ENCODE data around the gene COL23A1.

The COL23A1 gene

DNA sequence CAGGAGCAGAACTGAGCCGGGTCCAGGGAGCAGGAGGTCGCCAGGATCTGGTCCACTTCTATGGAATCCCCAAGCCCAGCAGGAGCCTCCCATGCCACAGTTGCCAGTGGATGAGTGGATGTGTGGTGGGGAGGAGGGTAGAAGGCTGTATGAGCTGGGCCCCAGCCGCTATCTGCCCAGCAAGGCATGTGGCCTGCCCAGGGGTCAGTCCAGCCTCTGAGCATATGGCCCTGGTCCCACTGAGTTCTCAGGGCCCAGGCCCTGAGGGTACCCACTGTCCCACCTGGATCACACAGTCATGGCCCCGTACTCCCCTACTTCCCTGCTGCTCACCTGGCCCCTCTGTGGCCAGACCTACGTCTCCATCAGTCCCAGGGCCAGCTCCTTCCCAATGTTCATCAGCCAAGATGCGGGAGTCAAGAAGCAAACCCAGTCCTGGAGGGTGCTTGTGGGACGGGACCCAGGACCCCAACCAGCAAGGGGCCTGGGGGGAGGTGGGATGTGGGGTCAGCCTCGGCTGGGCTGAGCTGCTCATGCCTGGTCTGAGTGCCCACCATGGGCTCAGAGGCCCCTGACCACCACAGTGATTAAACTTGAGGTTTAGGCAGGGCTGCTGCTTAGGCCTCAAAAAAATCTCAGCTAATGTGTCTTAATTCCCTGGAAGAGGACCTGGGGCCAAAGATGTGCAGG is 152.7 kb downstream of the COL23A1 start:
- no peak for DNase-seq (ENCODE audit: low read depth, low spot score)

DNA sequence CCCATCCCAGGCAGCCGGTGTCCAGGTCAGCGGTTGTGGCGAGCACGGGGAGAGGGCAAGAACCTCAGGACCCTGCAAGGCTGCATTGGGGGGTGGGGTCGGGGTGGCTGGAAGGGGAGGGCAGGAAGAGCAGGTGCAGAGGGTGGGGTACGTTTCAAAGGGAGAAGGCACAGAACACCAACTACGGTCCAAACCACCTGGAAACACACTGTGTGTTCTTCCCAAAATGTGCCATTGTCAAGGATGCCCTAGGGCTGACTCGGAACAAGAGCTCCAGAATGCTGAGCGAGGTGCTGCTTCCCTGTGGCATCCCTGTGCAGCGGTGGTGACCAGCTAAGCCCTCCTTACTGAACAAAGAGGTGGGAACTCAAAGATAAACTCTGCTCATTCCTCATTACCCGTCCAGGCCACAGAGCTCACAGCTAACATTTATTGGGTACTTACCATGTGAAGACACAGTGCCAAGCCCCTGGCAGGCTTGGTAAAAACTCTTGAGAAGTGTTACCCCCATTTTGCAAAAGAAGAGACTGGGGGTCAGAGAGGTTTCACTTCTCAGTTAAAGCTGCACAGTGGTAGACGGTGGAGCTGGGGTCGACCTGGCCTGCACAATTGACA is 153.8 kb downstream of the COL23A1 start:
- DNase-seq (ENCODE audit: low read depth, low spot score): no peak

DNA sequence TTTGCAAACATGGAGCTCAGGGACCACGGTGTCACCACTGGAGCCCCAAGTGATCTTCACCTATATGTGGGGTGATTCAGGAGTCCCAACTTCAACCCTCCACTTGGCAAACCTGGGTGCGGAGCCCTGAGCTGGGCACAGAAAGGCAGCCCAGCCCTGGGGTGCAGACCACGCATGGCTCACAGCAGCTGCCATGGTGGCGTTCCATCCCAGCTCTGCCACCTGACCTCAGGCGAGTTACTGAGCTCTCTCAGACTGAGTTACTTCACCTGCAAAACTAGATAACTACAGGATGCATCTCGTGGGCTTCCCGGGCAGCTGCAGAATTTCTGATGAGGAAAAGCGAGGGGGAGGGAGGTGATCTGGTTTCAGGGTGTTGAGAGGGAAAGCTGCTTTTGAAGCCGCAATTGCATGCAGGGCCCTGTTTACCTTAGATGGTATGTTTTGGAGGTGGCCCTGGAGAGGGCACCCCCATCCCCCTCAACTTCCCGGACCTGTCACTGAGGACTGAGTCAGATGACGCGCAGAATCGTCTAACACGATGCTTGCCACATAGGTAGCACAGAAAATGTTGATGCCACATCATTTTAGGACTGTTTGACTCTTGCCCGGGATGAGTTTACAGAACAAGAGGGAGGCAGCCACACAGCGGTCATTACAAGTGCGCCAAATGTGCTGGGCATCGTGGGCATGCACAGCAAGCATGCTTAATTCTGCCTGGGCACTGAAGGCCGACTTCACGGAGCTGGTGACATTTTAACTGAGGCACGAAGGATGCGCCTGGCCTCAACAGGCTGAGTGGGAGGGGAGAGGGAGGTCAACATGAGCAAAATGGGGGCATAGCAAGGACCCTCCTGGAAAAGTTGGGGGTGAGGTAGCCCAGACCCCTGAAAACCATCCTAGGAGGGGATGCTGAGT is 154.6 kb downstream of the COL23A1 start:
- DNase-seq (ENCODE audit: low read depth, low spot score): no peak

DNA sequence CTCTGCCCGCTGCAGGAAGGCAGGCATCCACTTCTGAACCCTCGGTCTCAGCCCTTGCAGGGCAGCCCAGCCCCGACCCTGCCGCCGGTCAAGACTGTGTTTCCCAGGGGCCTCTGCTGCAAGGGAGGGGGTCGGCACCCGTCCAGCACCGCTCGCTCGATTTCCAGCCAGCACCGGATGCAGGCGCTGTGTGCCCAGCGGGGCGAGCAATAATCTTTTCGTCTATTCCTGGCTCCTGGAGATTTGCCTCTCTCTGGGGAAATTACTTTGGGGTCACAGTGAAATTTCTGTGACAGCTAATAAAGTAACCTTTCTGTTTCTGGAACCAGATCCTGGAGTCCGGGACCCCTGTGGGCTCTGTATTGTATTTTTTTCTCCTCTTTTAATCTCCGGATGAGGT is 155.3 kb downstream of the COL23A1 start:
- DNase-seq (ENCODE audit: low read depth, low spot score): no peak

DNA sequence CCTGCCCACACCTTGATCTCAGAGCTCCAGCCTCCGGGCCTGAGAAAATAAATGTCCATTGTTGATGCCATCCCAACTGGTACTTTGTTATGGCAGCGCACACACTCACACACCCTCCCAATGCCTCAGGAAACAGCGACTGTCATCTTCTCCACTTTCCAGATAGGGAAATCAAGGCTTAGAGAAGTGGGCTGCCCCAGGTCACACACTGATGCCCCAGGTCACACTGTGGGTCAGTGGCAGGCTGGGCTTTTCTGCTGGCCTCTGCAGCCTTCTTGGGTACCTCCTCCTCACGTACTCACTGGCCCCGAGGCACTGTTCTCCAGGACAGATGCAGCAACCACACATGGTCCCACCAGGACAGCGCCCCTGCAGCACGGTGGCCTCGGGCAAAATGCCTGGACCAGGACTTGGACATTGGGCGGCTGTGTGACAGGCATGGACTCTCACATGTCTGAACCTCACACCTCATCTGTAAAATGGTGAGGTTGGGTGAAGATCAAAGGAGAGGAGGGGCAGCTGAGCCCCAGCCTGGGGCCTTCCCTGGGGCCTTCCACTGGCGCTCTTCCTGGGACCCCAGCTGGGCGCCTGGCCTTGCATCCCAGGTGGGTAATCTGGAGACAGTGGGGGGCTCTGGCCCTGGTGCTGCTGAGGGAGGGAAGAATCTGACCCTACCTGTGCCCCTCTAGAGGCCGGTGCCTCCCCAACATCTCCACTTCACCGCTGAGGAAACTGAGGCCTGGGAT is 156.0 kb downstream of the COL23A1 start:
- no peak for DNase-seq (ENCODE audit: low read depth, low spot score)

DNA sequence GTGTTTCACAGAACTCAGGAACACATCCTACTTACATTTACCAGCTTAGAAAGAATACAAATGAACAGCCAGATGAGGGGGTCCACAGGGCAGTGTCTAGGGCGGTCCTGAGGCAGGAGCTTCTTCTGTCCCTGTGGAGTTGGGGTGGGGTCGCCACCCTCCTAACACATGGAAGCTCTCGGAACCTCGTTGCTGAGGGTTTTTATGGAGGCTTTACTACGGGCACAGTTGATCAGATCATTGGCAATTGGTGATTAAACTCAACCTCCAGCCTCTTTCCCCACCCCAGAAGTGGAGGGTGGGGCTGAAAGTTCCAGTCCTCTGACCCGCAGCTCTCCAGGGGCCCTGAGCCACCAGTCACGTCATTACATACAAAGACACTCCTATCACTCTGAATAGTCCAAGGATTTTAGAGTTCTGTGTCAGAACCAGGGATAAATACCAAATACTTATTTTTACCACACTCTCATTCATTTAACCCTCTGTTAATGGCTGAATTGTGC is 156.9 kb downstream of the COL23A1 start:
- no peak for DNase-seq (ENCODE audit: low read depth, low spot score)

DNA sequence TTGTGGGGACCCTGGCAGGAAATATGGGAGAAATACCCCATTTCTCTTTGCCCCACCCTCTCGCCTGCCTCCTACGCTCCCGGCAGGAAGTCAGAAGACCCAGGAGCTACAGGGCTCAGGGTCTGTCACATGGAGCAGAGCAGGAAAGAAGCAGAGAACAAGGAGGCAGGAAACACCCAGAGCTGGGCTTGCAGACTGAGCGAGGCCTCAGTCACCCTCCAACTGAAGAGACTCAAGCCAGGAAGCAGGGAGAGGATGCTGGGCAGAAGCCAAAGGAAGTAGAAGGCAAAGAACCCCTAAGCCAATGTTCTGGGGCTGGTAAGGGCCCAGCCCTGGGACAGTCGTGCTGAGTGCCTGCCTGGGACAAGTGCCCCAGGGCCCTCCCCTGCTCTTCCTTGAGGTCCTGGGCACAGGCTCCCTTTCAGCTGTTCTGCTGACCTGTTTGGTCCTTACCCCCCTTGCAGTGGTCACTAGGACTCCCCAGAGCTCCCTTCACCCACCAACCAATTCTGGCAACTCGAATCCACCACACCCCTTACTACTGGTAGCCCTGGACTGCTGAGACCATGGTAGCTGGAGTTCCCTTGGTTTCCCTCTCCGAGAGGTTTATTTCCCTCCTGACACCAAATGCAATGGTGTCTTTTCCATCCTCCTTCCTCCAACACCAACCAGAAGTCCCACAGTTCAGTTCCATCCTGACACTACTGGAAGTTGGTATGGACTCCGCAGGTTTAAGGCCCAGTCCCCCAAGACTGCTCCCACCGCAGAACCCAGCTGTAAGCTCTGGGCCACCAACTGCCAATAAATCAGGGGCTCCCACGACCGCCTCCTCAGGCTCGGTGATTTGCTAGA is 157.5 kb downstream of the COL23A1 start:
- DNase-seq (ENCODE audit: low read depth, low spot score): no peak

DNA sequence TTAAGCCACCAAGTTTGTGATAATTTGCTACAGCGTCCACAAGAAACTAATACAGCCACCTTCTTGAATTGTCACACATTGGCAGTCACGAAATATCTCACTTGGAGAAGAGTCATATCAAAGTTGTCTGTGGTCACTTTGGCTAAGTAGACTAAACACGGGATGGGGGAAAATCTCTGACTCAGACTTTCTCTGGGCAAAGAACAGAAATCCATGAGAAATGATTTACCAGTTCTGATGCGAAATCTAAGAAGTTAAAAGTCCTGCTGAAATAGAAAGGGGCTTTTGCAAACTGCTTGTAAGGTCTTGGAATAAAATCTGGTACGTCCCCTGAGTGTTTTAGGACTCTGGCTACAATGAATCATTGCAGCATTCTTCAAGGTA is 158.4 kb downstream of the COL23A1 start:
- no peak for DNase-seq (ENCODE audit: low read depth, low spot score)

DNA sequence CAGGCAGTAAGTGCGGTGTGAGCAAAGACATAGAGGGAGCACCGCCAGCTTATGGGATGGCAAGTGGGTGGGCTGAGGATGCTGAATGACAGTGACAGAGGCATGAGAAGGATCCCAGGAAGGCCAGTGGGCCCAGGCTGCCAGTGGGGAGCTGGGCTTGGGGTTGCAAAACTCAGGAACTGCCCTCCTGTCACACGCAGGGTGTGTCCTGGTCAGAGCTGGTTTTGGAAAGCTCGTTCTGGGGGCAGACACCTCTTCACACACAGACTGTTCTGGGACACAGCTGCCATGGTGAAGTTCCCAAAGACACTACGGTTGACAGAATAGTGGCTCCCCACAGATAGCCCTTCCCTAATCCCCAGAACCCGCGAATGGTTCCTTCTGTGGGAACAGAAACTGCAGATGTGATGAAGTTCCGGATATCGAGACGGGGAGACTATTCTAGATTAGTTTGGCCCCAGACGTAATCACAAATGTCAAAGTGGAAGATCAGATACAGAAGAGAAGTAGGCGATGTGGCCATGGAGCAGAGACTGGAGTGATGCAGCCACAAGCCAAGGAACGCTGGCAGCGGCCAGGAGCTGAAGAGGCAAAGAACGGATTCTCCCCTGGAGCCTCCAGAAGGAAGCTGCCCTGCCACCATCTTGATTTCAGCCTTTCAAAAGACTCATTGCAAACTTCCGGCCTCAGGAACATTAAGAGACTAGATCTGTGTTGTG is 159.0 kb downstream of the COL23A1 start:
- no peak for DNase-seq (ENCODE audit: low read depth, low spot score)

DNA sequence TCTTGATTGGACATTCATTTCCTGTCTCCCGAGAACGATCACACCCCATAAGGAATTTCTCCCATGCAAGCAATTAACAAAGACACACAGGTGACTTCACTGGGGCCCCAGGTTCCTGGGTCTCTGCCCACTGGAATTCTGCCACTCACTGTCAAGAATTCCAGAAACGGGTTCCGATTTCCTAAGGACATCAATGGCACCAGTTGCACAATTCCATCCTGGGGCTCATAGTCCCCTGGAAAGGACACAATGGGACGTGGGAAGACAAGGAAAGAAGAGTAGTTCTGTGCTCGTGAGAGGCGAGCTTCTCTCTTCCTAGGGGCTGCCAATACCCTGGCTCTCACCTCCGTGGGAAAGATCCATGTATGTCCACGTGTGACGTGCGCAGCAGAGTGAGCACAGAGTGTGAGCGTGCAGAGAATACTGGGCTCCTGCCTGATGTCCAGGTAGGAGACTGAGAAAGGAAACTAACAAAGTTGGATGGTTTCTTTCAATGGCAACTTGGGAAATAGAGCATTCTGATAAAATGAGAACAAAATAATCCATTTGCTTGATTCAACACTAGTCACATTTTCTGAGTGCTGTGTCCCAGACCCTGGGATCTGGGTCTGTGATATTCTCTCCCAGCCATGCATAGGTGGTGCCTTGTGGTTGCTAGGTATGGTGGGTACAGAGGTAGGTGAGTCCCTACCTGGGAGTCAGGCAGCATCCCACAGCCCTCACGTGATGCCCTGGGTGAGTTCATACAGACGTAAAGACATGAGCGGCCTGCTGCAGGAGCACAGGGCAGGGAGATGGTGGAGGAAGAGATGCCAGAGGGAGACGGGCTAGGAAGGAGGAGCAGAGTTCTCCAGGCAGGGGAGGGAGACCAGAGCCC is 159.8 kb downstream of the COL23A1 start:
- no peak for DNase-seq (ENCODE audit: low read depth, low spot score)

DNA sequence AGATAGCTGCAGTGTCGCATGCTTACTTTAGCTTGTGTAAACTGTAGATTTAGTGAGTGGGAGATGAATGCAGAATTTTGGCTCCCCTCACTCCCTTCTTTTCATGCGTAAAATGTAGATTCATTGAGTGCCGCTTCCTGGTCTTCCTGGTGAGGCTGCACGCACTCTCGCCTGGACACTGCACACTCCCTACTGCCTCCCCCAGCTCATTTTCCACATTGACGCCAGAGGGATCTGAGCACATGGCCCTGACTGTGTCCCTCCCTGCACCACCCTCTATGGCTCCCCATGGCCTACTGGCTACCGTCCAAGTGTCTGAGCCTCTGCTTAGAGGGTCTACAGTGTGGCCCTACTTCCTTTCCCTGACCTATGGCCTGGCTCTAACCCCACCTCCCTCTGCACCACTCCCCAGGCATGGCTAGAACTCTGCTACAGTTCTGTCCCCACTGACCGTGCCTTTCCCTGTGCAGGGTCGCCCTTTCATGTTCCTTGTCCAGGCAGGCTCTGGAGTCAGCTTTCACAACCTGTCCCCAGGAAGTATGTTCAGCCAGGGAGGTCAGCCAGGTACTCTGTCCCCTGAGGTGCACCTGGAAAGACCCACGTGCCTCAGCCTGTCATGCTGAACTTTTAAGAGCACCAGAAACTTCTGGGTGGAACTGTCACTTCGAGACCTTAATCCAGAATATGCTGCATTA is 160.6 kb downstream of the COL23A1 start:
- no peak for DNase-seq (ENCODE audit: low read depth, low spot score)

DNA sequence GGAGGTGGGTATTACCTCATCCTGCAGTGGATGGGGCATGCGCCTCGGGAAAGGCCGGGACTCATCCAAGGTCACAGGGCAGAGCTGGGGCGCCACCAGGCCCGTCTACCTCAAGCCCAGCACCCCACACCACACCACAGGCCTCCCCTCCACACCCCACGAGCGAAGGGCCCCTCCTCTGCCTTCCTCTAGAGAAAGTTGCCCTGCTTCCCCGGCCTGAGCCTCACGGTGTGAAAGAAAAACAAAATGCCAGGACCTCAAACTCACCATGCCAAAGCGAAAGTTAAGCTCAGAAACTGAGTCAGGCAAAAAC is 161.1 kb downstream of the COL23A1 start:
- DNase-seq (ENCODE audit: low read depth, low spot score): no peak

DNA sequence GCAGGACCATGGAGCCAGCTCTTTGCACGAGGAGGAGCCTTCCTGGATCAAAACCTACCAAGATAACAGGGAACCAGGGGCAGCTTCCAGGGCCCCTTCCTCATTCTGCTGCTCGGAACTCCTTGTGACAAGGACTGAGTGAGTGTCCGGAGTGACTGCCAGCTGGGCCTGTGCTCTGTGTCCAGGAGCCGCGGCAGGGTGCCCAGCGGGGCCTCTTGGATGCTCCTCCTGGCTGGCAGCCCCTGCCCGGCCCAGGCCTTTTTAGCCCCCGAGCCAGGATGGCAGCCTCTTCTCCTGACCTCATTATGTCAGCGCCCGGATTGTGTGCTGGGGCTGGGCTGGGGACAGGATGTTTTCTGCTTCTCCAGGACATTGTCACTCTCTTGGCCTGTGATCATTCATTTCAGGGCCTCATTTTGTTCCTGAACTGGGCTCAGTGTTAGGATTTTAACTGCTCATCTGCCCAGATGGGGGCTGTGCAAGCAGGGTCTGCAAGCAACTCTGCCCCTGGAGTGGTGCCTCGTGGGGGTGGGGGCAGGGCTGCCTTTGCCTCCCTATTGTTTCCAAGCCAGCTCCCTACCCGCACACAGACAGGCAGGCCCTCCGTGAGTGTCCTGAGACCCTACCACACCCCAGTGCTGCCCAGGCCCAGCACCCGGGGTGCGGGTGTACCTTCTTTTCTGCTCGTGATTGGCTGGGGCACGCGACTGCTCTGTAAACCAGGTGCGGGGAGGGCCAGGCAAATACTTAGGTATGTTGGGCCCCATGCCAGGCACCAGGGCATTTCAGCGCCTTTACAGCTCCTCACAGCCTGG is 161.6 kb downstream of the COL23A1 start:
- no peak for DNase-seq (ENCODE audit: low read depth, low spot score)

DNA sequence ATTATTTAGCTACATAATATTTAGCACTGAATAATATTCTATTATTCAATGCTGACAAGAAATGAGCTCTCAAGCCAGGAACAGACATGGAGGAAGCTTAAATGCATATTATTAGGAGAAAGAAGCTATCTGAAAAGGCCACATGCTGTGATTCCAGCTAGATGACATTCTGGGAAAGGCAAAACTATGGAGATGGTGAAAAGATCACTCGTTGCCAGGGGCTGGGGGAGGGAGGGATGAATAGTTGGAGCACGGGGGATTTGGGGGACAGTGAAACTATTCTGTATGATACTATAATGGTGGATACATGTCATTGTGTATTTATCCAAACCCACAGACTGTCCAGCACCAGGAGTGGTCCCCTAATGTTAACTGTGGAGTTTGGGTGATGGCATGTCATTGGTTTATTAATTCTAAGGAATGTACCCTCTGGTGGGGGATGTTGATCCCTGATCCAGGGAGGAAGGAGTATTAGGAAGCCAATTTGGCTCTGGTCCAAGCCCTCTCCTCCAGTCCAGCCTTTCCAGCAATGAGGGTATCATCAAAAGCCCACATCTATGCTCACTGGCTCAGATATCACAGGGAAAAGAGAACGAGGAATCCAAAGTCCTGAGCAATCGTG is 162.5 kb downstream of the COL23A1 start:
- DNase-seq (ENCODE audit: low read depth, low spot score): no peak

DNA sequence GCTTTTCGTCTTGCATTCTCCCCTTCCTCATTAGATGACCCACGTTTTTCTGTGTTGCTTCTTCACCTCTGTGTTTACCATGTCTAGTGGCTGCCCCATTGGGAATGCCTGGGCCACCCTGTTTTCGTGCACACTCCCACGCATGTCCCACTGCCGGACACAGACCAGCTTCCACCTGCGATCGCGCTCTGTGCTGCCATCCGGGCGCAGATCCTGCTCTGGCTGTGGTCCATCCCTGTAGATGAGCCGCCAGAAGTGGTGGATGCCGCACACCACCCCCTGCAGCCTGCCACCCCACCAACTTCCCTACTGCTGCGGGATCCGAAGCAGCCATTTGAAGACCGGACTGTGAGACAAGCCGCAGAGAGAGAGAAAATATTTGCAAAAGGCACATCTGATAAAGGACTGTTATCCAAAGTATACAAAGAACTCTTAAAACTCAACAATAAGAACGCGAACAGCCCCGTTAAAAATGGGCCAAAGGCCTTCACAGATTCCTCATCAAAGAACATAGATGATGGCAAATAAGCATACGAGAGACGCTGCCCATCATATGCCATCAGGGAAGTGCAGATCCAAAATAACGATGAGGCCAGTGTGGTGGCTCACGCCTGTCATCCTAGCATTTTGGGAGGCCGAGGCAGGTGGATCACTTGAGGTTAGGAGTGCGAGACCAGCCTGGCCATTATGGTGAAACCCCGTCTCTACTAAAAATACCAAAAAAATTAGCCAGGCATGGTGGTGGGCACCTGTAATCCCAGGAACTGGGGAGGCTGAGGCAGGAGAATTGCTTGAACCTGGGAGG is 163.7 kb downstream of the COL23A1 start:
- DNase-seq (ENCODE audit: low read depth, low spot score): no peak

DNA sequence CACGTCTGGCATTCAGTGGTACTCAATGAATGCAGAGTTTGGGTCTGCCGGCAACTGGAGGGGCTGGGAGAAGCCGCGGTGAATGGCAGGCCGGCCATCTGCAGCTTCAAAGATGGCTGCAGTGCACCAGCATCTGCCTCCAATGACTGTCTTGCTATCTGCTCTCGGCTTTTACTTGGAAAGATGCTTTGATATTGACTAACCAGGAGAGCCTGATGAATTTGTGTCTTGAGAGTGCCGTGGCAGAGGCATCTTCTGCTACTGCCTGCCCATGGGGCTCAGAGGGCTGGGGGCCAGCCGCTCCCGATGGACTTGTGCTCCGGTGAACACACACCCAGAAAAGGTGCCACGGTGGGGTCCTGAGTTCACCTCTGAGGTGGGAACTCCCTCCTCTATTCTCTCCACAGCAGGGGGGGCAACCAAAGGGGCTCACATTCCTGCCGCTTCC is 164.5 kb downstream of the COL23A1 start:
- DNase-seq (ENCODE audit: low read depth, low spot score): no peak

DNA sequence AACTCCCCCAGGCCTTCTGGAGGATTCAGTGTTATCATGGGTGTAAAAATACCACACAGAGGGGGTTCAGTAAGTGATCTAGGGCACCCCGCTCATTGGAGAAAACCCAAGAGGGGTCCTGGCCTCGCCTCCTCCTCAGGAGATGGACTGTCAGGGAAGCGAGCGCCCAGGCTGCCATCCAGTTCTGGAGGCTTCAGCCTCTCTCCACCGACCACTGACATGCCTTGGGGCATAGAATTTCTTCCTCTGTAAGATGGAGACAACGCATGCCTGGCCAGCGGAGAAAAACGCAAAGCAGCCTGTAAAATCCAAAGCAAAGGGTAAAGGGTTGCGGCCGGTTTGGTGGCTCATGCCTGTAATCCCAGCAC is 165.4 kb downstream of the COL23A1 start:
- no peak for DNase-seq (ENCODE audit: low read depth, low spot score)

Data from iPS DF 19.7 (cell line).